BLaER1 (cell line): ENCODE results near the gene MYO1D.
"Not testable (repeated sequence)": the region's sequence is repeated elsewhere in the genome, so short reads cannot be mapped to it uniquely, and the experiment has no call there.

Experiments used
- H3K27ac ChIP-seq: shearing (Covaris generic); formaldehyde crosslinking; 2 replicates; pipeline ENCODE4 v1.8.1; 2022
- H3K27me3 ChIP-seq: shearing (Covaris generic); formaldehyde crosslinking; 2 replicates; pipeline ENCODE4 v1.8.1; 2022
- H3K36me3 ChIP-seq: shearing (Covaris generic); formaldehyde crosslinking; 2 replicates; pipeline ENCODE4 v1.8.1; 2022
- H3K4me1 ChIP-seq: shearing (Covaris generic); formaldehyde crosslinking; 2 replicates; pipeline ENCODE4 v1.8.1; 2022
- H3K4me2 ChIP-seq: shearing (Covaris generic); formaldehyde crosslinking; 2 replicates; pipeline ENCODE4 v1.8.1; 2022
- H3K4me3 ChIP-seq: shearing (Covaris generic); formaldehyde crosslinking; 2 replicates; pipeline ENCODE4 v1.8.1; 2022
- H3K9ac ChIP-seq: shearing (Covaris generic); formaldehyde crosslinking; 2 replicates; pipeline ENCODE4 v1.8.1; 2022
- H3K9me3 ChIP-seq: shearing (Covaris generic); formaldehyde crosslinking; 2 replicates; pipeline ENCODE4 v1.8.1; 2022
- H4K20me1 ChIP-seq: shearing (Covaris generic); formaldehyde crosslinking; 2 replicates; pipeline ENCODE4 v1.8.1; 2022
- Cebpa-rat ChIP-seq: shearing (Covaris generic); IDR thresholded peaks from 2 replicates; pipeline ENCODE4 v1.8.1; 2022

MYO1D gene

DNA sequence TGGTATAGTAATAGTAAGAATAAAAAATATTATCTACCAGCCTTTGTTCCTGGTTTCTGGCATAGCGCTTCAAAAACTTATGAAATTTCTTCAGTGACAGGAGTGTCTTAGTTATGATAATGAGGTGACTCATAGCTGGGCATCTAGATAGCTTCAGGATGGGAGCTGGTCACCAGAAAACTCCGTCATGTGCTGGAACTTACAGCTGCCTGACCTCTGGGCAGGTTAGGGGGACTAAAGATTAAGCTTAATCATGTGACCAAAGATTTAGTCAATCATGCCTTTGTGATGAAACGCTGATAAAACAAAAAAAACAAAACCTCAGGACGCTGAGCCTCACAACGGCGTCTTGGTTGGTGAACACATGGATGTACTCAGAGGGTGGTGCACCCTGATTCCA lies 154.2 kb downstream of the MYO1D start:
- H3K4me3 ChIP-seq: no peak overlapping the region
- H3K36me3 ChIP-seq: no peaks in the 10 kb centered on the region
- no peak overlapping the region for H3K9ac ChIP-seq
- H3K27ac ChIP-seq: no peak overlapping the region
- no peaks in the 10 kb centered on the region for H3K4me1 ChIP-seq
- H3K27me3 ChIP-seq: no peaks in the 10 kb centered on the region
- no peak for TF ChIP-seq Cebpa-rat
- no peak overlapping the region for H3K4me2 ChIP-seq
- no peaks in the 10 kb centered on the region for H4K20me1 ChIP-seq
- peaks cover 6% of the 10 kb centered on the region; the same call in 1 of the 2 replicates for H3K9me3 ChIP-seq

- H3K4me3 ChIP-seq: no peak overlapping the region
- H3K9me3 ChIP-seq: peaks cover 6% of the 10 kb centered on the region; the same call in 1 of the 2 replicates
- H4K20me1 ChIP-seq: no peaks in the 10 kb centered on the region
- H3K27ac ChIP-seq: no peak overlapping the region
- H3K9ac ChIP-seq: no peak overlapping the region
- no peaks in the 10 kb centered on the region for H3K36me3 ChIP-seq
- H3K4me2 ChIP-seq: no peak overlapping the region
- no peak for TF ChIP-seq Cebpa-rat
- no peaks in the 10 kb centered on the region for H3K27me3 ChIP-seq
- H3K4me1 ChIP-seq: no peaks in the 10 kb centered on the region
These were observed 156.3 kb downstream of the MYO1D start for GRCh38 chr17:32720671-32721070.

DNA sequence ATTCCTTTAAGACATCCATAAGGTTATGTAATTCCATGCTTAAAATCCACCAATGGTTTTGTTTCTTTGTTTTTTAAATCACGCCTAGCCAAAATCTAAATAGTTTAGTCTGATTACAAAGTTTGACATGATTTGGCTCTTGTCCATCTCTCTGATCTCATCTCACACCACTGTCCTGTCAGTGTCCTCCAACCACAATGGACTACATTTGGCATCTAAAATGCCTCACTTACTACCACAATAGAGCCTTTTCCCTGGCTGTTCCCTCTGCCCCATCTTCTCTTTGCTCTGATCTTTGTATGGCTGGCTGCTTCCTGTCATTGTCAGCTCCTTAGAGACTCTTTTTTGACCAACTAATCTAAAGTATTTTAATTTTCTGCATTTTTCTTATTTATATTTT lies 157.2 kb downstream of the MYO1D start:
- Histone ChIP-seq H4K20me1 (no peaks in the 10 kb centered on the region), H3K27me3 (no peaks in the 10 kb centered on the region), H3K9me3 (no peaks in the 10 kb centered on the region), H3K27ac (no peak overlapping the region), H3K9ac (no peak overlapping the region), H3K36me3 (no peaks in the 10 kb centered on the region), H3K4me3 (no peak overlapping the region), H3K4me1 (no peaks in the 10 kb centered on the region), H3K4me2 (no peak overlapping the region)
- TF ChIP-seq Cebpa-rat: no peak

GRCh38 chr17:32714922-32715321 lies 162.0 kb downstream of the MYO1D start:
- not testable (repeated sequence) for H3K9ac ChIP-seq, H3K4me1 ChIP-seq, H3K27ac ChIP-seq, H3K9me3 ChIP-seq, H3K4me2 ChIP-seq, H3K4me3 ChIP-seq, H4K20me1 ChIP-seq, H3K27me3 ChIP-seq, H3K36me3 ChIP-seq

DNA sequence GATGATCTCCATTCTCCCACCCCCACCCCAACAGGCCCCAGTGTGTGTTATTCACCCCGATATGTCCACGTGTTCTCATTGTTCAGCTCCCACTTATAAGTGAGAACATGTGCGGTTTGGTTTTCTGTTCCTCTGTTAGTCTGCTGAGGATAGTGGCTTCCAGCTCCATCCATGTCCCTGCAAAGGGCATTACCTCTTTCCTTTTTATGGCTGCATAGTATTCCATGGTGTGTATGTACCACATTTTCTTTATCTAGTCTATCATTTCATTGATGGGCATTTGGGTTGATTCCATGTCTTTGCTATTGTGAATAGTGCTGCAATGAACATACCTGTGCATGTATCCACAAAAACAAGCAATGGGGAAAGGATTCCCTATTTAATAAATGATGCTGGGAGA lies 162.7 kb downstream of the MYO1D start:
- not testable (repeated sequence) for H4K20me1 ChIP-seq

GRCh38 chr17:32713081-32713480 lies 163.8 kb downstream of the MYO1D start:
- no peak for TF ChIP-seq Cebpa-rat
- Histone ChIP-seq H3K4me3 (no peak overlapping the region), H3K9me3 (no peaks in the 10 kb centered on the region), H3K9ac (no peak overlapping the region), H3K27me3 (no peaks in the 10 kb centered on the region), H3K4me1 (no peaks in the 10 kb centered on the region), H3K36me3 (no peaks in the 10 kb centered on the region), H3K4me2 (no peak overlapping the region), H3K27ac (no peak overlapping the region), H4K20me1 (no peaks in the 10 kb centered on the region)

More for the DNA sequence above, 162.7 kb downstream of the MYO1D start:
- H3K9me3 ChIP-seq, H3K9ac ChIP-seq, H3K4me1 ChIP-seq, H3K4me3 ChIP-seq, H3K27me3 ChIP-seq, H3K4me2 ChIP-seq, H3K36me3 ChIP-seq, H3K27ac ChIP-seq: not testable (repeated sequence)

DNA sequence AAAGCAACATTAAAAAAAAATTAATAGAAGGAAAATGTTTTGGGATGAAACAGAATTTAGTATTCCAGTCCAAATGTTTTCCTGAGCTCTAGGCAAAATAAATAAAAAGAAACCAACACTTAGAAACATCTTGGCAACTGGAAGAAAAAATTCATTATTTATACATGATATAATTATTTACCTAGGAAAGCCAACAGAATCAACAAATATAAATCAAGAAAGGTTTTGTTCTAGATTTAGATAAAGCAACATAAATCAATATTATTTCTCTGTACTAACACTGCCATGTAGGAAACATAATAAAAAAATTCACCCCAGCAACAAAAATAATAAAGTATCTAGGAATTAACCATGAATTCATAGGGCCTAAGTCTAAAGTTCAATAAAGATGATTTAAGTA lies 167.4 kb downstream of the MYO1D start:
- Histone ChIP-seq H3K27me3 (no peaks in the 10 kb centered on the region), H3K4me2 (no peak overlapping the region), H3K4me3 (no peak overlapping the region), H3K36me3 (no peaks in the 10 kb centered on the region), H4K20me1 (no peaks in the 10 kb centered on the region), H3K4me1 (no peaks in the 10 kb centered on the region), H3K27ac (no peak overlapping the region), H3K9ac (no peak overlapping the region), H3K9me3 (no peaks in the 10 kb centered on the region)
- no peak for TF ChIP-seq Cebpa-rat

- no peak for TF ChIP-seq Cebpa-rat
- H4K20me1 ChIP-seq: no peaks in the 10 kb centered on the region
- H3K36me3 ChIP-seq: no peaks in the 10 kb centered on the region
- no peak overlapping the region for H3K4me2 ChIP-seq
- no peaks in the 10 kb centered on the region for H3K9me3 ChIP-seq
- H3K4me1 ChIP-seq: no peaks in the 10 kb centered on the region
- no peak overlapping the region for H3K9ac ChIP-seq
- H3K4me3 ChIP-seq: no peak overlapping the region
- H3K27me3 ChIP-seq: no peaks in the 10 kb centered on the region
- H3K27ac ChIP-seq: no peak overlapping the region
These were observed 175.1 kb downstream of the MYO1D start for GRCh38 chr17:32701871-32702270.

DNA sequence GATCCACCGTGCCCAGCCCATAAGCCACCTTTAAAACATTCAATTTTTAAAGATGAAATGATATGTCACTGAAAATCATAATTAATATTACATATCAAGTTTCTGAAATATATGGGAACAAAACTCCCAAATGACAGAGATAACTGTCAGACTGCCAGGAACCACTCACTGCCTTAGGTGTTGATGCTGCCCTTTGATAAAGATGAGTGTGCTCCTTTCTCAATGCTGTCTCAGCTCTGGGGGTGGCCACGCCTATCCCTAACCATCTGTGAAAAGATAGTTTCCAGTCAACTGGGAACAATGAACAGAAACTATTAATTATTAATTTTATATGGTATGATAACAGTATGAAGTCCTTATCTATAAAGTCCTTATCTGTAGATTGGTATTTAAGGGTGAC lies 177.7 kb downstream of the MYO1D start:
- no peak overlapping the region for H3K9ac ChIP-seq

DNA sequence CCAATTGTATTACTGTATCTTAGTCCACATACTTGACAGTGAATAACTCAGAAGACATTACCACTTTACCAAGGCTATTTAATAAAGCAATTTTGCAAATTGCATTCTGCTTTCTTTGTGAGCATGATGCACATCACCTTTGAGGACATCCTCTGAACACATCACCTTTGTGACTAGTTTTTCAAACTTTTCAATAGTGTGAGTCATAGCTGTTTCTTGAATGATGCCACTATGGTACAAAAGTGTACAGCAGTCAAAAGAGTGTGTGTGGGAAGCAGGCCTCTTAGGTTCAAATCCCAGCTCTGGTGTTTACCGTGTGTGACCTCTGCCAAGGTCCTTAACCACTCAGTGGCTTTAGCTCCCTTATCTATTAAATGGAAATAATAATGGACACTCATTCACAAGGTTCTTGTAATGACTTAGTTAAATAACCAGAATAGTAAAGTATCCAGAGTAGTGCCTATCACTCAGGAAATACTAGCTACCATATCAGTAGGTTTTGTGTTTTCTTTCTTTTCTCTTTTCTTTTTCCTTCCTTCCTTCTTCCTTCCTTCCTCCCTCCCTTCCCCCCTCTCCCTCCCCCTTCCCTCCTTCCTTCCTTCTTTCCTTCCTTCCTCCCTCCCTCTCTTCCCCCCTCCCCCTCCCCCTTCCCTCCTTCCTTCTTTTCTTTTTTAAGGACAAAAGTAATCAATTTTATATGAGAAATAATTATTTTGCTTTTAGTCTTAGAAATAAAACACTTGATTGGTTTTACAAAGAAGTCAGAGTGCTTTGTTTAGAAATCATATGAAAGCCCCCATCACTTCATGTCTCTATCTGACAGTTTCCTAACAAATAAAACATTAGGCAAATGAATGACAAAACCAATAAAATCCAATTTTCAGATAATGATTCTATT lies 178.9 kb downstream of the MYO1D start:
- H3K9me3 ChIP-seq: no peaks in the 10 kb centered on the region
- H3K4me3 ChIP-seq: no peak overlapping the region
- H4K20me1 ChIP-seq: no peaks in the 10 kb centered on the region
- no peak for TF ChIP-seq Cebpa-rat
- no peak overlapping the region for H3K4me2 ChIP-seq
- no peaks in the 10 kb centered on the region for H3K36me3 ChIP-seq
- no peaks in the 10 kb centered on the region for H3K27me3 ChIP-seq
- no peak overlapping the region for H3K27ac ChIP-seq
- H3K4me1 ChIP-seq: peaks cover 6% of the 10 kb centered on the region
- no peak overlapping the region for H3K9ac ChIP-seq

More for the DNA sequence above, 177.7 kb downstream of the MYO1D start:
- no peaks in the 10 kb centered on the region for H3K9me3 ChIP-seq
- no peaks in the 10 kb centered on the region for H3K4me1 ChIP-seq
- TF ChIP-seq Cebpa-rat: no peak
- no peak overlapping the region for H3K4me3 ChIP-seq
- no peaks in the 10 kb centered on the region for H3K36me3 ChIP-seq
- no peak overlapping the region for H3K4me2 ChIP-seq
- H4K20me1 ChIP-seq: no peaks in the 10 kb centered on the region
- H3K27me3 ChIP-seq: no peaks in the 10 kb centered on the region
- H3K27ac ChIP-seq: no peak overlapping the region

- Histone ChIP-seq H3K9me3 (no peaks in the 10 kb centered on the region), H3K4me3 (no peak overlapping the region), H3K4me1 (peaks cover 7% of the 10 kb centered on the region), H3K4me2 (no peak overlapping the region), H3K36me3 (no peaks in the 10 kb centered on the region), H3K9ac (no peak overlapping the region), H3K27me3 (no peaks in the 10 kb centered on the region), H3K27ac (no peak overlapping the region), H4K20me1 (no peaks in the 10 kb centered on the region)
- no peak for TF ChIP-seq Cebpa-rat
These were observed 180.5 kb downstream of the MYO1D start for GRCh38 chr17:32696426-32696825.
